GM23248 (cell line): ENCODE data around the gene DLG2. TPM values are rescaled to one million over a fixed set of nuclear protein-coding genes. Genes with fewer than 3 reads are reported as not detected.

Experiments
- DNase-seq: peaks from one replicate; pipeline ENCODE4 v3.0.0-alpha.2; 2015
- H2AFZ ChIP-seq: fragments of 200-600 bp; sonication (generic); 2 replicates; pipeline ENCODE4 v1.6.1; 2016; ENCODE audit warnings: antibody characterized with exemption
- H3F3A ChIP-seq: fragments of 200-600 bp; sonication (generic); 2 replicates; pipeline ENCODE4 v1.6.1; 2016; ENCODE audit warnings: mild to moderate bottlenecking, antibody characterized with exemption, mixed run types; ENCODE audit not compliant: insufficient read depth
- H3K27ac ChIP-seq: fragments of 200-600 bp; sonication (generic); 2 replicates; pipeline ENCODE4 v1.5.1; 2016; ENCODE audit warnings: mild to moderate bottlenecking
- H3K27me3 ChIP-seq: fragments of 200-600 bp; sonication (generic); replicated peaks from 2 replicates; pipeline ENCODE4 v1.6.1; 2016; ENCODE audit warnings: mild to moderate bottlenecking; ENCODE audit not compliant: insufficient read depth
- H3K36me3 ChIP-seq: fragments of 200-600 bp; sonication (generic); 2 replicates; pipeline ENCODE4 v1.6.1; 2016; ENCODE audit warnings: low read depth, mild to moderate bottlenecking
- H3K4me1 ChIP-seq: fragments of 200-600 bp; sonication (generic); 2 replicates; pipeline ENCODE4 v1.6.1; 2016; ENCODE audit warnings: mild to moderate bottlenecking; ENCODE audit not compliant: insufficient read depth
- H3K4me2 ChIP-seq: fragments of 200-600 bp; sonication (generic); one replicate; pipeline ENCODE4 v1.6.1; 2016; ENCODE audit warnings: mild to moderate bottlenecking; ENCODE audit not compliant: unreplicated experiment
- H3K4me3 ChIP-seq: fragments of 200-600 bp; sonication (generic); 2 replicates; pipeline ENCODE4 v1.5.1; 2016; ENCODE audit warnings: mild to moderate bottlenecking
- H3K79me2 ChIP-seq: fragments of 200-600 bp; sonication (generic); 2 replicates; pipeline ENCODE4 v1.6.1; 2016; ENCODE audit warnings: mild to moderate bottlenecking; ENCODE audit not compliant: insufficient read depth
- H3K9ac ChIP-seq: fragments of 200-600 bp; sonication (generic); 2 replicates; pipeline ENCODE4 v1.6.1; 2016; ENCODE audit warnings: mild to moderate bottlenecking
- H3K9me2 ChIP-seq: fragments of 200-600 bp; sonication (generic); 2 replicates; pipeline ENCODE4 v1.6.1; 2016; ENCODE audit warnings: mixed run types, mild to moderate bottlenecking, moderate library complexity; ENCODE audit not compliant: insufficient read depth
- H3K9me3 ChIP-seq: fragments of 200-600 bp; sonication (generic); one replicate; pipeline ENCODE4 v1.6.1; 2017; ENCODE audit warnings: low read depth
- H4K20me1 ChIP-seq: fragments of 200-600 bp; sonication (generic); 2 replicates; pipeline ENCODE4 v1.6.0; 2016; ENCODE audit not compliant: insufficient read depth
- EZH2 ChIP-seq: fragments of 200-600 bp; sonication (generic); IDR thresholded peaks from 2 replicates; pipeline ENCODE4 v1.6.1; 2018; ENCODE audit warnings: antibody characterized with exemption, mild to moderate bottlenecking; ENCODE audit not compliant: insufficient read depth, poor library complexity, severe bottlenecking
- EZH2phosphoT487 ChIP-seq: fragments of 200-600 bp; sonication (generic); IDR thresholded peaks from 2 replicates; pipeline ENCODE4 v1.6.1; 2018; ENCODE audit warnings: antibody characterized with exemption, moderate library complexity, mild to moderate bottlenecking, low read depth; ENCODE audit not compliant: insufficient read depth
- WGBS, 2 experiments: methylation state at CpG; one replicate each; pipeline ENCODE4 v1.1.6; 2015 to 2017; ENCODE audit warnings: low lambda C conversion rate in 2 of 2, low coverage in 1 of 2; ENCODE audit errors: missing lambda C conversion rate in 2 of 2; 5-methylcytosine and 5-hydroxymethylcytosine counted together
- in situ Hi-C: fragments of 300-500 bp; cut with MboI; formaldehyde crosslinking; loops from 2 replicates; pipeline ENCODE4 v1.15.0; 2020
- polyA plus RNA-seq: library from polyadenylated mRNA; unstranded; fragments of >200 nt; fragmentation: Nextera tagmentation; extraction: Ambion mirVana; gene quantifications from 2 replicates; pipeline ENCODE4 v1.2.1, GENCODE V29; 2016
- total RNA-seq: library from RNA; depleted of rRNA; stranded (reverse); fragments of >200 nt; shearing (Covaris generic); gene quantifications from 2 replicates; pipeline ENCODE4 v1.2.3, GENCODE V29; 2014

Gene DLG2
- total and polyA plus RNA-seq, 2 experiments from 2014 or later = 1.1 to 1.7 TPM

DNA sequence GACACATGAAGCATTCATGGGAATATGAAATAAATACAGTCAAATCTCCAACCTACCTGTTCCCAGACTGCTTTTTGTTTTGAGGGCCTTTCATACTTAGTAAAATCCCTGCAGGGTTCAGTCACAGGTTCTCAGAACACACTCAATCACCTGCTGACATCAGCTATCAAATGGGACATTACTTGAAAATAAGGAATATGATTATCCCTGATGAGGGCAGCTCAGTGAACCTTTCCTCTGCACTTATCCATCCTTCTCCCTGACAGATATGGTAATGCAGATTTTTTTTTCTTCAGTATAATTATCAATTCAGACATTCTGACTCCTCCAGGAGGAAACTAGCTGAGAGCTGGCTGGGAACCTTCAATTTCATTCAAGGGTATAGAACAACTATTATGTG lies 1213.6 kb downstream of the DLG2 start:
- in situ Hi-C loops = no loop called here
- TF ChIP-seq EZH2phosphoT487 (no peak), EZH2 (no peak)
- H3K4me1 ChIP-seq = peaks cover 11% of the 10 kb centered on the region; the same call in 1 of the 2 replicates

DNA sequence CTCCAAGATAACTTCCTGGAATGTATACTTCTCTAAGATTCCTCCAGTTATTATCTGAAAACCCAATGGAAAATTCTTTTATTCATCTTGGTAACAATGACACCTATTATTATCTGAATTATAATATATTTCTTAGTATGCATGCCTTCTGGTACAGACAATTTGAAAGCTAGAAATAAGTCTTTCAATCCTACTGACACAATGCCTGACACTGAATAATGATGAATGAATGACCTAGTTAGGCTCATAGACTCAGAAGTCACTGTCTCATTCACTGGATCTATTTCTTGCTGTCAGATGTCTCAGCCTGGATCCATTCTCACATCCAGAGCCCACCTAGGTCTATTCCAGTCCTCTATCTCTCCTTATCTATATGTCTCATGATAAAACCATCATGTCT lies 1214.3 kb downstream of the DLG2 start:
- H3K4me2 ChIP-seq = no peak overlapping the region
- no peaks in the 10 kb centered on the region for H3K79me2 ChIP-seq
- H3K27ac ChIP-seq = no peak overlapping the region
- H3K27me3 ChIP-seq = no peaks in the 10 kb centered on the region
- peaks cover 11% of the 10 kb centered on the region; the same call in 1 of the 2 replicates for H3K4me1 ChIP-seq
- no peaks in the 10 kb centered on the region for H4K20me1 ChIP-seq
- H3F3A ChIP-seq = peaks cover 17% of the 10 kb centered on the region
- no peaks in the 10 kb centered on the region for H3K9me3 ChIP-seq
- no peaks in the 10 kb centered on the region; the same call in 1 of the 2 replicates for H3K9me2 ChIP-seq
- no peak overlapping the region for H3K4me3 ChIP-seq
- in situ Hi-C loops = no loop called here
- no peak overlapping the region for H3K9ac ChIP-seq
- no peak overlapping the region for H2AFZ ChIP-seq
- TF ChIP-seq EZH2 (no peak), EZH2phosphoT487 (no peak)
- DNase-seq = no peak
- no peaks in the 10 kb centered on the region for H3K36me3 ChIP-seq

More for the DNA sequence above, 1213.6 kb downstream of the DLG2 start:
- Histone ChIP-seq H3K27ac (no peak overlapping the region), H3K9me2 (no peaks in the 10 kb centered on the region; the same call in 1 of the 2 replicates), H3K36me3 (no peaks in the 10 kb centered on the region), H3K9ac (no peak overlapping the region), H4K20me1 (no peaks in the 10 kb centered on the region), H3K4me3 (no peak overlapping the region), H3K79me2 (no peaks in the 10 kb centered on the region), H3K4me2 (no peak overlapping the region), H3K27me3 (no peaks in the 10 kb centered on the region), H3K9me3 (no peaks in the 10 kb centered on the region), H3F3A (peaks cover 14% of the 10 kb centered on the region), H2AFZ (no peak overlapping the region)
- no peak for DNase-seq

DNA sequence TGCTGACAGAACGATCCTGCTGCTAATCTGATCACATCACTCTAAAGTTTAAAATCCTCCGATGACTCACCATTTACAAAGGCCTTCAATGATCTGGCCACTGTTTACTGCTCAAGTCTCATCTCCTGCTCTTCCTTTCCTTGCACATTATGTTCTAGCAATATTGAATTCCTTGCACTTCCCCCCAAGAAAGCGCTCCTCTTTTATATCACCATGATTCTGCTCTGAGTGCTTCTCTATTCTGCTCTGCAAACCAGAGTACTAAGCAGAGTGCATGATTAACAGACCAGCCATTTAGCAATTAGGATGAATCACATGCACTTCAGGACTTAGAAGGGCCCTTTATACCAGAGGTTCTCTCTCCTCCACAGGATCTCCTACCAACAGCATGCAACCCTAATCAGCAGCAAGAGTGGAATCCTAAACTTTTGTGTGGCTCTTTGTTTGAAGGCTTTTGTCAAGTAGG lies 1218.2 kb downstream of the DLG2 start:
- Histone ChIP-seq H3K4me3 (no peak overlapping the region), H3K9ac (no peak overlapping the region), H3K4me2 (no peak overlapping the region), H3K9me2 (no peaks in the 10 kb centered on the region), H3F3A (peaks cover 17% of the 10 kb centered on the region), H3K27ac (no peak overlapping the region), H3K79me2 (no peaks in the 10 kb centered on the region), H2AFZ (0 out of 2 replicates have a peak overlapping the region, but pooled peaks have one; percentile 0), H3K27me3 (no peaks in the 10 kb centered on the region), H3K36me3 (no peaks in the 10 kb centered on the region), H4K20me1 (no peaks in the 10 kb centered on the region), H3K4me1 (peaks cover 11% of the 10 kb centered on the region; the same call in 1 of the 2 replicates), H3K9me3 (no peaks in the 10 kb centered on the region)
- peak; percentile 80 for DNase-seq
- in situ Hi-C loops = no loop called here
- TF ChIP-seq EZH2 (no peak), EZH2phosphoT487 (no peak)
- whole genome bisulfite sequencing, 2 experiments = 70 to 72% methylated on average over 3 of the region's 3 CpGs

DNA sequence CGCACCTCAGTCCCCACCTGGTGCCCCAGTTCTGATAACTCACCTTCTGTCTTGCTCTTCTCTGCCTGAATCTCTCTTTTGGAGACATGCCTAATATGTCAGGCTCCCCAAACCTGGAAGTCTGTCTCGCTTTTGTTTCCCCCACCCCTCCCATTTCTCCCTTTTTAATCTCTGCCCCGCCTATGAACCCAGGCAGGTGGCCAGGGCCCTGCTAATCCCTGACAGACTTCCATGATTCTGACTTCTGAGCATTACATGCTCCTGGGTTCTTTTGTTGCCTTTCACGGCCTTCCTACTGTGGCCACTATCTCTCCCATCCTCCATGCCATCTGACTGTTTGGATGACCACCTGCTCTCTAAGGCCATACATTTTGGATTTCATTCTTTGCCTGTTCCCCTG lies 1220.1 kb downstream of the DLG2 start:
- Histone ChIP-seq H3K9me3 (no peaks in the 10 kb centered on the region), H3K79me2 (no peaks in the 10 kb centered on the region), H3K4me2 (no peak overlapping the region), H3F3A (peaks cover 17% of the 10 kb centered on the region), H2AFZ (no peak overlapping the region), H3K9ac (no peak overlapping the region), H3K4me3 (no peak overlapping the region), H3K36me3 (no peaks in the 10 kb centered on the region), H3K27me3 (no peaks in the 10 kb centered on the region), H4K20me1 (no peaks in the 10 kb centered on the region), H3K27ac (no peak overlapping the region), H3K9me2 (no peaks in the 10 kb centered on the region), H3K4me1 (peaks cover 11% of the 10 kb centered on the region; the same call in 1 of the 2 replicates)
- in situ Hi-C loops = no loop called here
- WGBS, 2 experiments = 63 to 66% methylated on average over 4 of the region's 4 CpGs
- no peak for TF ChIP-seq EZH2
- TF ChIP-seq EZH2phosphoT487 = no peak
- DNase-seq = no peak

DNA sequence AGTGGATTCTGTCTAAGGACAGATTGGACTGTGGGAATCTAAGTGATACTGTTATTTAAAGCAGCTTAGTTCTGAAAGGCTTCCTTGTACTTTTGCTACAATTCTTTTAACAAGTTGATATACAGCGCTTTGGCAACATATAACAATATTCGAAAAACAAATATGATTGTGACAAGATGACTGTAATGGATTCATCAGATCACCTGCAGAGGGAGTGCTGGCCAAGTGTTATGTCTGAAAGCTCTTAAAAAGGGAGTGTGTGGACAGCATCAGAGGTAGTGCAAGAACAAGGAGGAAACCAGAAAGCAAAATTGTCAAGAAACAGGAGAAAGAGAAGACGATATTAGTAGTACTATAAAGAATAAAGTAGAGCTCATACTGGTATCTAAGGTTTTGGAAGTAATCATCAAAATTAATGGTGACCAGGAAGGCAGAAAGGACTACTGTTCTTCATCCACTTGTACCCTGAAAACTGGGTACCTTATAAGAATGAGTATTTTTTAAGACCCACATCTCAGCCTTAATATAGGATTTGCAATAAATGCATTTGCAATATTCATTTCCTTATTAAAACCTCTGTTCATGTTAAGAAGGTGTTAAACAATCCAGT lies 1229.0 kb downstream of the DLG2 start:
- no peaks in the 10 kb centered on the region for H3F3A ChIP-seq
- no peak overlapping the region for H3K9ac ChIP-seq
- no peak overlapping the region for H3K4me2 ChIP-seq
- no peak overlapping the region for H3K27ac ChIP-seq
- no peak overlapping the region for H2AFZ ChIP-seq
- no peaks in the 10 kb centered on the region for H3K79me2 ChIP-seq
- 66 to 69% methylated on average over 3 of the region's 3 CpGs for WGBS, 2 experiments
- no peaks in the 10 kb centered on the region for H3K9me2 ChIP-seq
- H3K4me1 ChIP-seq = 0 out of 2 replicates have a peak, but pooled peaks cover 4% of the 10 kb centered on the region
- in situ Hi-C loops = no loop called here
- H3K4me3 ChIP-seq = no peak overlapping the region
- H3K36me3 ChIP-seq = no peaks in the 10 kb centered on the region
- no peaks in the 10 kb centered on the region for H4K20me1 ChIP-seq
- no peaks in the 10 kb centered on the region for H3K9me3 ChIP-seq
- TF ChIP-seq EZH2phosphoT487 (no peak), EZH2 (no peak)
- H3K27me3 ChIP-seq = no peaks in the 10 kb centered on the region
- peak; percentile 58 for DNase-seq
